Kidney (tissue), 14 donors: ENCODE results near the gene ZIC4. TPM values are rescaled to one million over a fixed set of nuclear protein-coding genes. Genes with fewer than 3 reads are reported as not detected.

Experiments used
- DNase-seq, 5 donors: peaks; one replicate each; pipeline ENCODE4 v3.0.0-alpha.2; 2013 to 2020
- FAIRE-seq: peaks from 2 replicates; lab custom pipeline; 2012; peaks lifted over from hg19 to GRCh38; lab: Jason Lieb, UNC
- H3K27ac ChIP-seq, 2 donors: one replicate each; pipeline ENCODE4 v1.7.0; 2013; ENCODE audit warnings: low read depth in 2 of 2, low read length in 2 of 2, inconsistent platforms in 1 of 2
- H3K27me3 ChIP-seq: one replicate; pipeline ENCODE4 v1.7.1; 2013; ENCODE audit warnings: low read length, inconsistent platforms; ENCODE audit not compliant: control insufficient read depth, insufficient read depth
- H3K36me3 ChIP-seq, 3 donors: one replicate each; pipeline versions ENCODE4 v1.7.0 to v1.7.1; 2013; ENCODE audit warnings: low read length in 3 of 3, control low read depth in 1 of 3, inconsistent platforms in 1 of 3; ENCODE audit not compliant: insufficient read depth in 3 of 3, control insufficient read depth in 2 of 3
- H3K4me1 ChIP-seq, 3 donors: one replicate each; pipeline versions ENCODE4 v1.7.0 to v1.7.1; 2013; ENCODE audit warnings: low read length in 3 of 3, inconsistent platforms in 1 of 3, low read depth in 1 of 3; ENCODE audit not compliant: control insufficient read depth in 2 of 3, insufficient read depth in 2 of 3
- H3K4me3 ChIP-seq, 3 donors: one replicate each; pipeline versions ENCODE4 v1.7.0 to v1.8.1; 2013; ENCODE audit warnings: low read length in 3 of 3, control low read depth in 1 of 3, inconsistent platforms in 1 of 3
- H3K9ac ChIP-seq, 3 donors: one replicate each; pipeline versions ENCODE4 v1.7.0 to v1.7.1; 2013; ENCODE audit warnings: low read length in 3 of 3, control low read depth in 1 of 3, inconsistent platforms in 1 of 3
- H3K9me3 ChIP-seq, 3 donors: one replicate each; pipeline versions ENCODE4 v1.7.0 to v1.7.1; 2013; ENCODE audit warnings: low read length in 3 of 3, control low read depth in 1 of 3, inconsistent platforms in 1 of 3; ENCODE audit not compliant: control insufficient read depth in 2 of 3, insufficient read depth in 1 of 3
- CTCF ChIP-seq: IDR thresholded peaks from 3 replicates; pipeline ENCODE4 v1.5.1; 2012; ENCODE audit warnings: mild to moderate bottlenecking, moderate library complexity, borderline replicate concordance; ENCODE audit not compliant: insufficient read depth; ENCODE audit errors: extremely low read depth
- intact Hi-C: fragments of 100-400 bp; cut with DNase I; formaldehyde crosslinking; loops from one replicate; pipeline ENCODE4 v1.11.1; 2022
- polyA plus RNA-seq: library from polyadenylated mRNA; stranded (reverse); fragments of 350-450 nt; fragmentation: Illumina TruSeq; extraction: RNeasy Lipid Tissue Mini Kit (QIAGEN cat#74804); gene quantifications from one replicate; pipeline ENCODE4 v1.2.3, GENCODE V29; 2014; ENCODE audit warnings: low read depth, low replicate concordance; ENCODE audit not compliant: insufficient read depth
- total RNA-seq: library from RNA; stranded (reverse); fragmentation: NEBNext Ultra II Directional; extraction: Animal tissue kit (Norgen Biotek cat#: 25700); gene quantifications from one replicate; pipeline ENCODE4 v1.2.1, GENCODE V29; 2021
- donor health status: control.
- donor health status: control.
- donor health status: control.
- donor health status: control.
- donor health status: control.
- donor health status: DM: yes; HTN: yes; CAD: no.
- donor health status: Normal renal cell carcinoma (clear cell type).

Gene ZIC4
- total and polyA plus RNA-seq, 2 donors from 2014 or later = not detected

GRCh38 chr3:147393261-147393942, 12.9 kb downstream of the ZIC4 start:
- Histone ChIP-seq H3K4me3 (no peak overlapping the region), H3K36me3 (no peaks in the 10 kb centered on the region), H3K9me3 (no peaks in the 10 kb centered on the region), H3K27ac (no peak overlapping the region), H3K27me3 (peaks cover 76% of the 10 kb centered on the region), H3K4me1 (peaks cover 0 to 8% (median 0%) of the 10 kb centered on the region in 3 donors), H3K9ac (no peak overlapping the region)
- TF ChIP-seq CTCF = no peak
- FAIRE-seq = no peak
- DNase-seq = peak in 1 of 5 donors; percentile 42
- intact Hi-C loops = no loop called here

GRCh38 chr3:147392625-147392946, 13.8 kb downstream of the ZIC4 start:
- Histone ChIP-seq H3K27me3 (peaks cover 78% of the 10 kb centered on the region), H3K4me1 (peaks cover 0 to 8% (median 0%) of the 10 kb centered on the region in 3 donors), H3K27ac (no peak overlapping the region), H3K4me3 (no peak overlapping the region), H3K36me3 (no peaks in the 10 kb centered on the region), H3K9me3 (no peaks in the 10 kb centered on the region), H3K9ac (no peak overlapping the region)
- intact Hi-C loops = no loop called here
- FAIRE-seq (no peak), DNase-seq (no peak)
- no peak for TF ChIP-seq CTCF

- no peaks in the 10 kb centered on the region for H3K9me3 ChIP-seq
- peaks cover 0 to 8% (median 0%) of the 10 kb centered on the region in 3 donors for H3K4me1 ChIP-seq
- intact Hi-C loops = no loop called here
- peak in 2 of 5 donors; percentile 27 to 46 for DNase-seq
- H3K27ac ChIP-seq = no peak overlapping the region
- no peak for FAIRE-seq
- no peaks in the 10 kb centered on the region for H3K36me3 ChIP-seq
- TF ChIP-seq CTCF = no peak
- H3K9ac ChIP-seq = no peak overlapping the region
- peak overlapping the region in 1 of 3 donors; percentile 13 for H3K4me3 ChIP-seq
- H3K27me3 ChIP-seq = peaks cover 77% of the 10 kb centered on the region
Measured at GRCh38 chr3:147391781-147392624, 14.3 kb downstream of the ZIC4 start.
